Left ventricle myocardium inferior (tissue), 1 donor: ENCODE data around the gene ABCB1. TPM values are rescaled to one million over a fixed set of nuclear protein-coding genes. Genes with fewer than 3 reads are reported as not detected.

Source experiments
- DNase-seq: peaks from one replicate; pipeline ENCODE4 v3.0.0-alpha.2; 2020
- H3K27ac ChIP-seq: fragments of 200-600 bp; replicated peaks from 2 replicates; pipeline ENCODE4 v1.8.0; 2021
- H3K27me3 ChIP-seq: fragments of 200-600 bp; 2 replicates; pipeline ENCODE4 v1.8.0; 2021; ENCODE audit warnings: low read depth
- H3K36me3 ChIP-seq: fragments of 200-600 bp; 2 replicates; pipeline ENCODE4 v1.8.0; 2021
- H3K4me1 ChIP-seq: fragments of 200-600 bp; 2 replicates; pipeline ENCODE4 v1.8.0; 2021
- H3K4me3 ChIP-seq: fragments of 200-600 bp; 2 replicates; pipeline ENCODE4 v1.8.0; 2021; ENCODE audit warnings: mild to moderate bottlenecking, moderate library complexity
- H3K9me3 ChIP-seq: fragments of 200-600 bp; replicated peaks from 2 replicates; pipeline ENCODE4 v1.8.0; 2021
- CTCF ChIP-seq: fragments of 200-600 bp; IDR thresholded peaks from 2 replicates; pipeline ENCODE4 v1.8.0; 2021; ENCODE audit warnings: antibody characterized with exemption, mild to moderate bottlenecking, borderline replicate concordance
- intact Hi-C: fragments of 100-400 bp; cut with micrococcal nuclease; formaldehyde crosslinking; loops from one replicate; pipeline ENCODE4 v1.11.0; 2022
- total RNA-seq: library from RNA; stranded (reverse); fragmentation: NEBNext Ultra II Directional; extraction: Animal tissue kit (Norgen Biotek cat#: 25700); gene quantifications from one replicate; pipeline ENCODE4 v1.2.1, GENCODE V29; 2021
- donor health status: DM: no; HTN: yes; CAD: no; lungs with severe emphysema.

The ABCB1 gene
- total RNA-seq, 1 donor from 2014 or later = 1.0 TPM

GRCh38 chr7:87480386-87480785, 120.3 kb downstream of the ABCB1 start:
- H3K36me3 ChIP-seq = no peaks in the 10 kb centered on the region
- H3K4me3 ChIP-seq = no peak overlapping the region
- peaks cover 8% of the 10 kb centered on the region for H3K4me1 ChIP-seq
- H3K9me3 ChIP-seq = no peaks in the 10 kb centered on the region
- no peak overlapping the region for H3K27ac ChIP-seq
- TF ChIP-seq CTCF = no peak
- no peaks in the 10 kb centered on the region for H3K27me3 ChIP-seq
- intact Hi-C loops = no loop called here
- DNase-seq = no peak

GRCh38 chr7:87479951-87480350, 120.7 kb downstream of the ABCB1 start:
- Histone ChIP-seq H3K36me3 (no peaks in the 10 kb centered on the region), H3K27ac (no peak overlapping the region), H3K9me3 (no peaks in the 10 kb centered on the region), H3K4me3 (no peak overlapping the region), H3K27me3 (no peaks in the 10 kb centered on the region), H3K4me1 (peaks cover 13% of the 10 kb centered on the region)
- intact Hi-C loops = no loop called here
- no peak for DNase-seq
- no peak for TF ChIP-seq CTCF

- no peak for DNase-seq
- Histone ChIP-seq H3K4me3 (peak overlapping the region; percentile 75), H3K9me3 (no peaks in the 10 kb centered on the region), H3K4me1 (peaks cover 35% of the 10 kb centered on the region), H3K27me3 (no peaks in the 10 kb centered on the region), H3K27ac (no peak overlapping the region), H3K36me3 (no peaks in the 10 kb centered on the region)
- no peak for TF ChIP-seq CTCF
- intact Hi-C loops = no loop called here
Observed at GRCh38 chr7:87476179-87476557, 124.5 kb downstream of the ABCB1 start.

- Histone ChIP-seq H3K9me3 (no peaks in the 10 kb centered on the region), H3K36me3 (no peaks in the 10 kb centered on the region), H3K27ac (peak within 1 kb of the TSS; percentile 85), H3K4me1 (peaks cover 35% of the 10 kb centered on the region), H3K4me3 (peak within 1 kb of the TSS; percentile 75), H3K27me3 (no peaks in the 10 kb centered on the region)
- TF ChIP-seq CTCF = no peak
- DNase-seq = peak; percentile 15
- intact Hi-C loops = no loop called here
Observed at GRCh38 chr7:87475359-87476178, 125.1 kb downstream of the ABCB1 start, which contains the start of gene ABCB4. ABCB4 (minus strand) TSS chr7:87475680; CDS start chr7:87475465, 215 bp downstream.

GRCh38 chr7:87474533-87475358, 125.9 kb downstream of the ABCB1 start:
- Histone ChIP-seq H3K4me3 (peak overlapping the region; percentile 75), H3K36me3 (no peaks in the 10 kb centered on the region), H3K9me3 (no peaks in the 10 kb centered on the region), H3K27me3 (no peaks in the 10 kb centered on the region), H3K27ac (peak overlapping the region; percentile 85), H3K4me1 (peaks cover 35% of the 10 kb centered on the region)
- no peak for TF ChIP-seq CTCF
- intact Hi-C loops = no loop called here
- no peak for DNase-seq
